Measurements from ENCODE around the gene CD79B.
"Not testable (repeated sequence)": the region's sequence is repeated elsewhere in the genome, so short reads cannot be mapped to it uniquely, and the experiment has no call there.

CD79B gene

GRCh38 chr17:63930951-63931575, 1.1 kb downstream of the CD79B start:
- TF ChIP-seq GATA3 (IDR thresholded peaks at IDR 0.05; ENCODE audit: low read depth, low read length): no peak

GRCh38 chr17:63929860-63930766, 2.0 kb downstream of the CD79B start:
- TF ChIP-seq GATA2 (IDR thresholded peaks at IDR 0.05; ENCODE audit: low read depth, low read length) (no peak), GATA3 (IDR thresholded peaks at IDR 0.05; ENCODE audit: low read depth, low read length) (no peak)

- no peak for TF ChIP-seq GATA3 (IDR thresholded peaks at IDR 0.05; ENCODE audit: low read depth, low read length)
- TF ChIP-seq GATA2 (IDR thresholded peaks at IDR 0.05; ENCODE audit: low read depth, low read length): no peak
These were observed 3.0 kb downstream of the CD79B start for GRCh38 chr17:63928966-63929695.

GRCh38 chr17:63928172-63928666, 3.9 kb downstream of the CD79B start:
- no peak for TF ChIP-seq GATA2 (IDR thresholded peaks at IDR 0.05; ENCODE audit: low read depth, low read length)
- TF ChIP-seq GATA3 (IDR thresholded peaks at IDR 0.05; ENCODE audit: low read depth, low read length): no peak

GRCh38 chr17:63927464-63928171, 4.5 kb downstream of the CD79B start:
- TF ChIP-seq GATA3 (IDR thresholded peaks at IDR 0.05; ENCODE audit: low read depth, low read length): no peak
- TF ChIP-seq GATA2 (IDR thresholded peaks at IDR 0.05; ENCODE audit: low read depth, low read length): no peak

GRCh38 chr17:63926164-63926563, 6.0 kb downstream of the CD79B start:
- no peak for TF ChIP-seq GATA3 (IDR thresholded peaks at IDR 0.05; ENCODE audit: low read depth, low read length)
- no peak for TF ChIP-seq GATA2 (IDR thresholded peaks at IDR 0.05; ENCODE audit: low read depth, low read length)

- TF ChIP-seq GATA3 (IDR thresholded peaks at IDR 0.05; ENCODE audit: low read depth, low read length) (no peak), GATA2 (IDR thresholded peaks at IDR 0.05; ENCODE audit: low read depth, low read length) (no peak)
These were observed 6.5 kb downstream of the CD79B start for GRCh38 chr17:63925615-63926014.

- no peak for TF ChIP-seq GATA3 (IDR thresholded peaks at IDR 0.05; ENCODE audit: low read depth, low read length)
- no peak for TF ChIP-seq GATA2 (IDR thresholded peaks at IDR 0.05; ENCODE audit: low read depth, low read length)
These were observed 12.8 kb downstream of the CD79B start for GRCh38 chr17:63919311-63919723.

GRCh38 chr17:63918789-63919305, 13.3 kb downstream of the CD79B start, which contains the start of gene GH1:
Gene GH1 (minus strand): TSS chr17:63918839. CDS start chr17:63918776, 63 bp downstream.
- not testable (repeated sequence) for TF ChIP-seq GATA3, GATA2 (IDR thresholded peaks at IDR 0.05; ENCODE audit: low read depth, low read length)

- no peak for TF ChIP-seq GATA2 (IDR thresholded peaks at IDR 0.05; ENCODE audit: low read depth, low read length)
- no peak for TF ChIP-seq GATA3 (IDR thresholded peaks at IDR 0.05; ENCODE audit: low read depth, low read length)
These were observed 13.8 kb downstream of the CD79B start for GRCh38 chr17:63918305-63918704.

- TF ChIP-seq GATA2 (IDR thresholded peaks at IDR 0.05; ENCODE audit: low read depth, low read length) (no peak), GATA3 (IDR thresholded peaks at IDR 0.05; ENCODE audit: low read depth, low read length) (no peak)
These were observed 14.5 kb downstream of the CD79B start for GRCh38 chr17:63917646-63918045.

- no peak for TF ChIP-seq GATA3 (IDR thresholded peaks at IDR 0.05; ENCODE audit: low read depth, low read length)
- TF ChIP-seq GATA2 (IDR thresholded peaks at IDR 0.05; ENCODE audit: low read depth, low read length): no peak
These were observed 15.5 kb downstream of the CD79B start for GRCh38 chr17:63916566-63917185.

- TF ChIP-seq GATA2 (IDR thresholded peaks at IDR 0.05; ENCODE audit: low read depth, low read length): no peak
- no peak for TF ChIP-seq GATA3 (IDR thresholded peaks at IDR 0.05; ENCODE audit: low read depth, low read length)
These were observed 17.7 kb downstream of the CD79B start for GRCh38 chr17:63914471-63914870.

All from SH-SY5Y (cell line).